ENCODE measurements around the gene ZBTB46. TPM values are rescaled to one million over a fixed set of nuclear protein-coding genes. Genes with fewer than 3 reads are reported as not detected.
"Not testable (repeated sequence)": the region's sequence is repeated elsewhere in the genome, so short reads cannot be mapped to it uniquely, and the experiment has no call there.

The ZBTB46 gene
- polyA plus RNA-seq, 3 donors = 0.07 to 2.3 (median 0.37) TPM

GRCh38 chr20:63800411-63800810, 30.7 kb downstream of the ZBTB46 start:
- not testable (repeated sequence) for H2AFZ ChIP-seq (ENCODE audit: insufficient read depth, low read depth, low read length, poor library complexity, severe bottlenecking); H3K27me3 Mint-ChIP-seq (ENCODE audit: low read depth in 3 of 3)

GRCh38 chr20:63799127-63799526, 31.9 kb downstream of the ZBTB46 start:
- DNase-seq = peak in 2 of 3 donors; percentile 21 to 32
- H3K27me3 ChIP-seq (ENCODE audit: control insufficient read depth in 2 of 2, insufficient read depth in 2 of 2, low read length in 2 of 2) = not testable (repeated sequence)
- WGBS (ENCODE audit: insufficient coverage) = 93% methylated on average over 3 of the region's 5 CpGs

More at GRCh38 chr20:63800411-63800810, 30.7 kb downstream of the ZBTB46 start:
- H3K9me3 ChIP-seq (replicated peaks in 1 of 2; ENCODE audit: control insufficient read depth in 1 of 2, insufficient read depth in 1 of 2, low read length in 2 of 2); H3K36me3 Mint-ChIP-seq; H3K4me3 ChIP-seq (replicated peaks in 1 of 3; ENCODE audit: low read depth in 2 of 3, low read length in 3 of 3); H3K9ac ChIP-seq (ENCODE audit: insufficient read depth, low read length, poor library complexity, severe bottlenecking); H3K27ac ChIP-seq (ENCODE audit: low read depth in 1 of 2, low read length in 2 of 2); H3K9me3 Mint-ChIP-seq; DNase-seq; H4K20me1 ChIP-seq (ENCODE audit: insufficient read depth, low read length); H3K4me3 Mint-ChIP-seq; H3K79me2 ChIP-seq (ENCODE audit: insufficient read depth, low read length); H3K36me3 ChIP-seq (replicated peaks in 1 of 2; ENCODE audit: control insufficient read depth in 1 of 2, insufficient read depth in 2 of 2, low read length in 2 of 2); H3K4me2 ChIP-seq (replicated peaks; ENCODE audit: extremely low read depth, low read length, poor library complexity, severe bottlenecking); H3K27ac Mint-ChIP-seq; H3K27me3 ChIP-seq (ENCODE audit: control insufficient read depth in 2 of 2, insufficient read depth in 2 of 2, low read length in 2 of 2): not testable (repeated sequence)
- WGBS (ENCODE audit: insufficient coverage) = 95% methylated on average over 24 of the region's 27 CpGs
- H3K4me1 ChIP-seq (ENCODE audit: control insufficient read depth in 1 of 2, insufficient read depth in 2 of 2, low read length in 2 of 2) = peaks cover 21 to 23% of the 10 kb centered on the region in 2 donors
- peaks cover 20% of the 10 kb centered on the region for H3K4me1 Mint-ChIP-seq
- intact Hi-C loops (cut with micrococcal nuclease) = loop anchor here in 1 of 2 donors (10.0 kb wide), 1 partner anchor 54 kb away; no protein-coding TSS in a partner anchor

DNA sequence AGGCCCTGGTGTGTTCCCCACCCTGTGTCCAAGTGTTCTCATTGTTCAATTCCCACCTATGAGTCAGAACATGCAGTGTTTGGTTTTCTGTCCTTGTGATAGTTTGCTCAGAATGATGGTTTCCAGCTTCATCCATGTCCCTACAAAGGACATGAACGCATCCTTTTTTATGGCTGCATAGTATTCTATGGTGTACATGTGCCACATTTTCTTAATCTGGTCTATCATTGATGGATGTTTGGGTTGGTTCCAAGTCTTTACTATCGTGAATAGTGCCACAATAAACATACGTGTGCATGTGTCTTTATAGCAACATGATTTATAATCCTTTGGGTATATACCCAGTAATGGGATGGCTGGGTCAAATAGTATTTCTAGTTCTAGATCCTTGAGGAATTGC, 33.9 kb downstream of the ZBTB46 start:
- not testable (repeated sequence) for H3K4me2 ChIP-seq (replicated peaks; ENCODE audit: extremely low read depth, low read length, poor library complexity, severe bottlenecking); H2AFZ ChIP-seq (ENCODE audit: insufficient read depth, low read depth, low read length, poor library complexity, severe bottlenecking); H3K36me3 Mint-ChIP-seq; H3K27ac ChIP-seq (ENCODE audit: low read depth in 1 of 2, low read length in 2 of 2); H4K20me1 ChIP-seq (ENCODE audit: insufficient read depth, low read length); H3K9ac ChIP-seq (ENCODE audit: insufficient read depth, low read length, poor library complexity, severe bottlenecking); DNase-seq; H3K4me3 Mint-ChIP-seq; H3K9me3 Mint-ChIP-seq; H3K9me3 ChIP-seq (replicated peaks in 1 of 2; ENCODE audit: control insufficient read depth in 1 of 2, insufficient read depth in 1 of 2, low read length in 2 of 2); H3K4me1 ChIP-seq (ENCODE audit: control insufficient read depth in 1 of 2, insufficient read depth in 2 of 2, low read length in 2 of 2); H3K27ac Mint-ChIP-seq; H3K79me2 ChIP-seq (ENCODE audit: insufficient read depth, low read length); H3K27me3 ChIP-seq (ENCODE audit: control insufficient read depth in 2 of 2, insufficient read depth in 2 of 2, low read length in 2 of 2); H3K4me3 ChIP-seq (replicated peaks in 1 of 3; ENCODE audit: low read depth in 2 of 3, low read length in 3 of 3); H3K36me3 ChIP-seq (replicated peaks in 1 of 2; ENCODE audit: control insufficient read depth in 1 of 2, insufficient read depth in 2 of 2, low read length in 2 of 2); H3K4me1 Mint-ChIP-seq
- intact Hi-C loops (cut with micrococcal nuclease) = loop anchor here in 1 of 2 donors (2.0 to 5.0 kb wide), 2 partner anchors 68 to 260 kb away; partner anchors contain the start of genes PTK6 and TPD52L2
- WGBS (ENCODE audit: insufficient coverage) = no CpG with 5 or more reads among the region's 3 CpGs
- H3K27me3 Mint-ChIP-seq (ENCODE audit: low read depth in 3 of 3) = peaks cover 8 to 19% (median 9%) of the 10 kb centered on the region in 3 donors

More at GRCh38 chr20:63799127-63799526, 31.9 kb downstream of the ZBTB46 start:
- H3K79me2 ChIP-seq (ENCODE audit: insufficient read depth, low read length); H3K9me3 ChIP-seq (replicated peaks in 1 of 2; ENCODE audit: control insufficient read depth in 1 of 2, insufficient read depth in 1 of 2, low read length in 2 of 2); H3K4me2 ChIP-seq (replicated peaks; ENCODE audit: extremely low read depth, low read length, poor library complexity, severe bottlenecking); H4K20me1 ChIP-seq (ENCODE audit: insufficient read depth, low read length); H3K4me3 Mint-ChIP-seq; H3K9me3 Mint-ChIP-seq; H3K36me3 Mint-ChIP-seq; H3K36me3 ChIP-seq (replicated peaks in 1 of 2; ENCODE audit: control insufficient read depth in 1 of 2, insufficient read depth in 2 of 2, low read length in 2 of 2); H3K27ac Mint-ChIP-seq; H3K4me3 ChIP-seq (replicated peaks in 1 of 3; ENCODE audit: low read depth in 2 of 3, low read length in 3 of 3); H2AFZ ChIP-seq (ENCODE audit: insufficient read depth, low read depth, low read length, poor library complexity, severe bottlenecking); H3K27ac ChIP-seq (ENCODE audit: low read depth in 1 of 2, low read length in 2 of 2); H3K9ac ChIP-seq (ENCODE audit: insufficient read depth, low read length, poor library complexity, severe bottlenecking): not testable (repeated sequence)
- Mint-ChIP-seq H3K4me1 (peaks cover 14% of the 10 kb centered on the region), H3K27me3 (ENCODE audit: low read depth in 3 of 3) (peaks cover 9 to 14% (median 10%) of the 10 kb centered on the region in 3 donors)
- peaks cover 18 to 19% of the 10 kb centered on the region in 2 donors for H3K4me1 ChIP-seq (ENCODE audit: control insufficient read depth in 1 of 2, insufficient read depth in 2 of 2, low read length in 2 of 2)
- intact Hi-C loops (cut with micrococcal nuclease) = loop anchor here in 1 of 2 donors (5.0 kb wide), 1 partner anchor 262 kb away; the partner anchor contains the start of gene PTK6
